Karpas-422 (cell line): ENCODE data around the gene RPS16. TPM values are rescaled to one million over a fixed set of nuclear protein-coding genes. Genes with fewer than 3 reads are reported as not detected.

Experiments
- DNase-seq: peaks from one replicate; pipeline ENCODE4 v3.0.0-alpha.2; 2015
- H2AFZ ChIP-seq: fragments of 200-600 bp; sonication (generic); 2 replicates; pipeline ENCODE4 v1.6.1; 2014; ENCODE audit warnings: antibody characterized with exemption, low read length, mixed read lengths
- H3K27ac ChIP-seq: fragments of 200-600 bp; sonication (generic); 2 replicates; pipeline ENCODE4 v1.5.1; 2014; ENCODE audit warnings: mild to moderate bottlenecking, low read length, moderate library complexity
- H3K27me3 ChIP-seq: fragments of 200-600 bp; sonication (generic); 2 replicates; pipeline ENCODE4 v1.6.1; 2014; ENCODE audit warnings: low read length, mixed read lengths
- H3K36me3 ChIP-seq: fragments of 200-600 bp; sonication (generic); 2 replicates; pipeline ENCODE4 v1.6.1; 2014; ENCODE audit warnings: low read length, mixed read lengths; ENCODE audit not compliant: insufficient read depth
- H3K4me1 ChIP-seq: fragments of 200-600 bp; sonication (generic); 2 replicates; pipeline ENCODE4 v1.6.1; 2014; ENCODE audit warnings: mild to moderate bottlenecking, low read length, mixed read lengths
- H3K4me2 ChIP-seq: fragments of 200-600 bp; sonication (generic); 2 replicates; pipeline ENCODE4 v1.6.1; 2014; ENCODE audit warnings: low read length, low read depth, mild to moderate bottlenecking; ENCODE audit not compliant: poor library complexity, severe bottlenecking
- H3K4me3 ChIP-seq: fragments of 200-600 bp; sonication (generic); 2 replicates; pipeline ENCODE4 v1.5.1; 2014; ENCODE audit warnings: mild to moderate bottlenecking, antibody characterized with exemption, low read length, mixed read lengths
- H3K79me2 ChIP-seq: fragments of 200-600 bp; sonication (generic); 2 replicates; pipeline ENCODE4 v1.6.1; 2014; ENCODE audit warnings: mild to moderate bottlenecking, low read length, mixed read lengths
- H3K9ac ChIP-seq: fragments of 200-600 bp; sonication (generic); 2 replicates; pipeline ENCODE4 v1.6.0; 2014; ENCODE audit warnings: low read length
- H3K9me2 ChIP-seq: fragments of 200-600 bp; sonication (generic), shearing (Covaris generic); replicated peaks from 2 replicates; pipeline ENCODE4 v1.6.0; 2014; ENCODE audit warnings: mild to moderate bottlenecking, low read length, moderate library complexity; ENCODE audit not compliant: insufficient read depth
- H3K9me3 ChIP-seq: fragments of 300-700, 200-600 bp; sonication (generic); 2 replicates; pipeline ENCODE4 v1.6.1; 2014; ENCODE audit warnings: low read length, mixed read lengths
- H4K20me1 ChIP-seq: fragments of 200-600 bp; sonication (generic); 2 replicates; pipeline ENCODE4 v1.6.1; 2014; ENCODE audit warnings: mild to moderate bottlenecking, antibody characterized with exemption, low read length, low read depth; ENCODE audit not compliant: insufficient read depth
- total RNA-seq: library from RNA; depleted of rRNA; stranded (reverse); fragments of >200 nt; shearing (Covaris generic); gene quantifications from 2 replicates; pipeline ENCODE4 v1.2.3, GENCODE V29; 2014; ENCODE audit warnings: low replicate concordance

RPS16 gene
- total RNA-seq, 1 experiment from 2014 or later, result 378 TPM

- H3K9me3 ChIP-seq, result no peaks in the 10 kb centered on the region
- peaks cover 30% of the 10 kb centered on the region for H3K79me2 ChIP-seq
- H3K9me2 ChIP-seq, result no peaks in the 10 kb centered on the region
- H3K27me3 ChIP-seq, result no peaks in the 10 kb centered on the region
- peak overlapping the region; percentile 96 for H3K4me3 ChIP-seq
- H3K9ac ChIP-seq, result peak overlapping the region; percentile 92
- no peak overlapping the region for H2AFZ ChIP-seq
- H3K4me1 ChIP-seq, result peaks cover 64% of the 10 kb centered on the region
- H3K36me3 ChIP-seq, result no peaks in the 10 kb centered on the region
- peak overlapping the region; percentile 84 for H3K27ac ChIP-seq
- H3K4me2 ChIP-seq, result peak overlapping the region; percentile 98
- H4K20me1 ChIP-seq, result peaks cover 18% of the 10 kb centered on the region
- peak; percentile 87 for DNase-seq
Observed at GRCh38 chr19:39409208-39410016, 26.3 kb downstream of the RPS16 start.

GRCh38 chr19:39408392-39409207 is 27.1 kb downstream of the RPS16 start:
- Histone ChIP-seq H3K4me3 (peak overlapping the region; percentile 96), H3K36me3 (no peaks in the 10 kb centered on the region), H3K4me2 (peak overlapping the region; percentile 98), H4K20me1 (peaks cover 18% of the 10 kb centered on the region), H2AFZ (no peak overlapping the region), H3K9ac (peak overlapping the region; percentile 94), H3K4me1 (peaks cover 60% of the 10 kb centered on the region), H3K27ac (peak overlapping the region; percentile 84), H3K79me2 (peaks cover 22% of the 10 kb centered on the region), H3K9me3 (no peaks in the 10 kb centered on the region), H3K27me3 (no peaks in the 10 kb centered on the region; the same call in 1 of the 2 replicates), H3K9me2 (no peaks in the 10 kb centered on the region)
- peak; percentile 47 for DNase-seq

GRCh38 chr19:39407660-39408391 is 27.9 kb downstream of the RPS16 start:
- Histone ChIP-seq H3K4me2 (peak overlapping the region; percentile 98), H3K9ac (peak overlapping the region; percentile 94), H2AFZ (no peak overlapping the region), H3K36me3 (no peaks in the 10 kb centered on the region), H3K9me3 (no peaks in the 10 kb centered on the region), H3K4me3 (peak overlapping the region; percentile 96), H3K79me2 (peaks cover 22% of the 10 kb centered on the region), H3K9me2 (no peaks in the 10 kb centered on the region), H4K20me1 (peaks cover 18% of the 10 kb centered on the region), H3K4me1 (peaks cover 66% of the 10 kb centered on the region), H3K27me3 (no peaks in the 10 kb centered on the region; the same call in 1 of the 2 replicates), H3K27ac (peak overlapping the region; percentile 84)
- DNase-seq, result peak; percentile 83

- DNase-seq, result no peak
- Histone ChIP-seq H2AFZ (no peak overlapping the region), H3K27ac (peak overlapping the region; percentile 84), H3K4me2 (peak overlapping the region; percentile 98), H3K9me3 (no peaks in the 10 kb centered on the region), H3K27me3 (no peaks in the 10 kb centered on the region; the same call in 1 of the 2 replicates), H3K4me3 (peak overlapping the region; percentile 96), H4K20me1 (peaks cover 18% of the 10 kb centered on the region), H3K4me1 (peaks cover 71% of the 10 kb centered on the region), H3K9ac (peak overlapping the region; percentile 94), H3K79me2 (peaks cover 22% of the 10 kb centered on the region), H3K9me2 (no peaks in the 10 kb centered on the region), H3K36me3 (no peaks in the 10 kb centered on the region)
Observed at GRCh38 chr19:39407410-39407659, 28.4 kb downstream of the RPS16 start.

- Histone ChIP-seq H3K9me2 (no peaks in the 10 kb centered on the region), H3K4me3 (peak within 1 kb of the TSS; percentile 96), H3K9ac (peak within 1 kb of the TSS; percentile 94), H3K9me3 (no peaks in the 10 kb centered on the region), H3K36me3 (no peaks in the 10 kb centered on the region), H4K20me1 (peaks cover 18% of the 10 kb centered on the region), H3K4me2 (peak within 1 kb of the TSS; percentile 98), H2AFZ (no peak within 1 kb of the TSS; the same call in 1 of the 2 replicates), H3K27me3 (no peaks in the 10 kb centered on the region; the same call in 1 of the 2 replicates), H3K4me1 (peaks cover 74% of the 10 kb centered on the region), H3K79me2 (peaks cover 22% of the 10 kb centered on the region), H3K27ac (peak within 1 kb of the TSS; percentile 84)
- DNase-seq, result peak; percentile 92
Observed at GRCh38 chr19:39406656-39407409, 28.9 kb downstream of the RPS16 start, which contains the start of gene ZFP36. TSS of gene ZFP36 (plus strand) at chr19:39406847. CDS start at chr19:39406905, 58 bp downstream.

GRCh38 chr19:39405958-39406655 is 29.6 kb downstream of the RPS16 start:
- Histone ChIP-seq H3K79me2 (peaks cover 22% of the 10 kb centered on the region), H3K4me1 (peaks cover 74% of the 10 kb centered on the region), H3K9me2 (no peaks in the 10 kb centered on the region), H3K4me3 (peak overlapping the region; percentile 96), H2AFZ (no peak overlapping the region; the same call in 1 of the 2 replicates), H3K4me2 (peak overlapping the region; percentile 98), H3K27ac (no peak overlapping the region), H3K9me3 (no peaks in the 10 kb centered on the region), H4K20me1 (peaks cover 18% of the 10 kb centered on the region), H3K9ac (peak overlapping the region; percentile 94), H3K36me3 (no peaks in the 10 kb centered on the region), H3K27me3 (no peaks in the 10 kb centered on the region; the same call in 1 of the 2 replicates)
- DNase-seq, result peak; percentile 86

GRCh38 chr19:39405261-39405957 is 30.3 kb downstream of the RPS16 start:
- Histone ChIP-seq H3K9me2 (no peaks in the 10 kb centered on the region), H3K9ac (no peak overlapping the region), H3K27ac (no peak overlapping the region), H2AFZ (no peak overlapping the region), H3K79me2 (peaks cover 22% of the 10 kb centered on the region), H3K36me3 (no peaks in the 10 kb centered on the region), H3K4me1 (peaks cover 72% of the 10 kb centered on the region), H3K4me2 (peak overlapping the region; percentile 98), H3K4me3 (no peak overlapping the region), H3K9me3 (no peaks in the 10 kb centered on the region), H3K27me3 (no peaks in the 10 kb centered on the region; the same call in 1 of the 2 replicates), H4K20me1 (peaks cover 18% of the 10 kb centered on the region)
- DNase-seq, result no peak
